Activated CD4-positive, alpha-beta T cell treated with anti-CD3 and anti-CD28 coated beads, Interleukin-2, amount 50 U/mL, for 48 hours (primary cell): ENCODE data around the gene CELA2A.
"Not testable (repeated sequence)": the region's sequence is repeated elsewhere in the genome, so short reads cannot be mapped to it uniquely, and the experiment has no call there.

ENCODE experiments used
- DNase-seq, 2 experiments: peaks; one replicate each; pipeline ENCODE4 v3.0.0-alpha.2; 2020

The CELA2A gene

DNA sequence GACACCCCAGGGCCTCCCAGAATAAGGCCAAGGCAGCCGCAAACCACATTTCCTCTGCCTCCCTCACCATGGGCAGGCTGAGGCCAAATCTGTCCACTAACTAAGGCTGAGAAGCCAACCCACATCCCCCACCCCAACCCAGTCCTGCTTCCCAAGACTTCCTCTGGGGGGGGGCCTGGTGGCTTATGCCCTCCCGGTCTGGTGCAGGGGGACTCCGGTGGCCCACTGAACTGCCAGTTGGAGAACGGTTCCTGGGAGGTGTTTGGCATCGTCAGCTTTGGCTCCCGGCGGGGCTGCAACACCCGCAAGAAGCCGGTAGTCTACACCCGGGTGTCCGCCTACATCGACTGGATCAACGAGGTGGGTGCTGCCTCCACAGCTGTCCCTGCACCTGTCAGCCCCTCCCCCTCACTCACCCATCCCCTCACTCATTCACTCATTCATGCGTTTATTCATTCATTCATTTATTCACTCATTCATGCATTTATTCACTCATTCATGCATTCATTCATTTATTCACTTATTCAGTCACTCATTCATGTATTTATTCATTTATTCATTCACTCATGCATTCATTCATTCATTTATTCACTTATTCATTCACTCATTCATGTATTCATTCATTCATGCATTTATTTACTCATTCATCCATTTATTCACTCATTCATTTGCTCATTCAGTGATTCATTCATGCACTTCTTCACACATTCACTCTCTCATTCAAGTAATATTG lies 11.0 kb upstream of the CELA2A start:
- DNase-seq: no peak

DNA sequence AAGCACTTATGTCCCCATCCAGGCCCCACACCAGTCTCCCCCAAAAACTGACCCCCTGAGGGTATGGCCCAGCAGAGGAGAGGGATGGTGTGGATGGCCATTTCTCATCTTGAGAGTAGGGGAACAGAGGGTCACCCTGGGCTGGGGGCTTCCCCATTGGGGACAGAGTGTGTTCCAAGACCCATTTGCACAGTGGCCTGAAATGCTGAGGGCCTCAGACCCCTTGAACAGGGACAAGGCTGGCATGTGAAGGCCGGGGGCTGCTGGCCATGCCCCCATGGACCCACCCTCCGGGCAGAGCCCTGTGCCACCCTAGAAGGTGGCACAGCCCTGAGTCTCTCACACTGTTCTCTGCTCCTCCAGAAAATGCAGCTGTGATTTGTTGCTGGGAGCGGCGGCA lies 10.3 kb upstream of the CELA2A start:
- no peak for DNase-seq

DNA sequence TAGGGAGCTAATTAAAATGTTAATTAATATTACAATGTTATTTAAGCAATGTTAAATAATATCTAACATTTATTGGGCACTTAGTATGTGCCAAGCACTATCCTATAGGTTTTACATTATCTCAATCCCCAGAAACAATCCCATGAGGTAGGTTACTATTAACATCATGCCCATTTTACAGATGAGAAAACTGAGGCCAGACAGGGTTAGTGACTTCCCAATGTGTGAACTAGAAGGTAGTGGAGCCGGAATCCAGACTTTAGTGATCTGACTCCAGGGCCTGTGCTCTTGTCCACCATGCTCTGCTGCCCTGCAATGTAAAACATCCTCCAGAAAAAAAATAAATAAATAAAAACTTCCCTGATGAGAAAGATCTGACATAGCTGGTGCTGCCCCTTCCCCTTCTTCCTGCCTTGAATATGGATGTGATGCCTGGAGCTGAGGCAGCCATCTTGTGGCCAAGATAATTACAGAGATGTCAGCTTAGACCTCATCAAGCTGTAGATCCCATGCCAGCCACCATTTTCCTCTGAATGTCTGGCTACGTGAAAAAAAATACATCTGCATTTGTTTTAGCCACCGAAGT lies 7.6 kb upstream of the CELA2A start:
- DNase-seq: no peak

DNA sequence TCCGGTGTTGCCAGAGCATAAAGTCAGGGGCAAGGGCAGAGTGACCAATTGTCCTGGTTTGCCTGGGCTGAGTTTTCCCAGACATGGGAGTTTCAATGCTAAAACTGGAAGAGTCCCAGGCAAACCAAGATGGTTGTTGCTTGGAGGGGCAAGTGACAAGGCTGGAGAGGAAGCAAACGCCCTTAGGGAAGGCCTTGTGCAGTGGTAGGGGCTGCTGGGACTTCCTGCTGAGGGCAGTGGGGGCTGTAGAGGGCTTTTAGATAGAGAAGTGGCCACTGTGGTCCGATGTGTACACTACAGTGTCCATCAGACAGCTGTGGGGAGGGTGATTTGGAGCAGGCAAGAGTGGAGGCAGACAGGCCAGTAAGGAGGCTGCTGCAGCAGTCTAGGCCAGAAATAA lies 7.0 kb upstream of the CELA2A start:
- no peak for DNase-seq

DNA sequence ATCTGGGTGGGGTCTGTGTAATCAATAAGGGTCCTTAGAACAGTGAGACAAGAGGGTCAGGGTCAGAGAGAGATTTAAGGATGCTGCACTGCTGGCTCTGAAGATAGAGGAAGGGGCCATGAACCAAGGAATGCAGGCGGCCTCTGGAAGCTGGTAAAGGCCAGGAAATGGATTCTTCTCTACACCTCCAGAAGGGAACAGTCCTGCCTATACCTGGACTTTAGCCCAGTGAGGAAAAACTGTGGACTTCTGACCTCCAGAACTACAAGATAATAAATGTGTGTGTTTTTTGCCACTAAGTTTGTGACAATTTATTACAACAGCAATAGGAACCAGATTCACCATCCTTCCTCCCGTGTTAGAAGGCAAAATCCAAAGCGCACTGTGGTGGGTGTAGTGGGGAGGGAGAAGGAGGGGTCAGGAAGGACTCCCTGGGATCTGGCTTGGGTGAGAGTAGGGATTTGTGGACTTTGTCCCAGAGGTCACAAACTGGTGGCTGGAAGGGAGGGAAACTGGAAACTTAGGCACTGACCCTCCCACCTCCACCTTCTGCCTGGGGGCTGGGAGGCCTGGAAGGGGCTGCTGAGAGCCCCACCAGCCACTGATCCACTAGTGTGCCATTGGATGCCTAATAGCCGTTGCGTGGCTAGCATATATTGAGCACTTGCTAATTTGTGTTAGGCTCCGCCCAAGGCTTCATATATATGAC lies 5.4 kb upstream of the CELA2A start:
- DNase-seq: no peak

DNA sequence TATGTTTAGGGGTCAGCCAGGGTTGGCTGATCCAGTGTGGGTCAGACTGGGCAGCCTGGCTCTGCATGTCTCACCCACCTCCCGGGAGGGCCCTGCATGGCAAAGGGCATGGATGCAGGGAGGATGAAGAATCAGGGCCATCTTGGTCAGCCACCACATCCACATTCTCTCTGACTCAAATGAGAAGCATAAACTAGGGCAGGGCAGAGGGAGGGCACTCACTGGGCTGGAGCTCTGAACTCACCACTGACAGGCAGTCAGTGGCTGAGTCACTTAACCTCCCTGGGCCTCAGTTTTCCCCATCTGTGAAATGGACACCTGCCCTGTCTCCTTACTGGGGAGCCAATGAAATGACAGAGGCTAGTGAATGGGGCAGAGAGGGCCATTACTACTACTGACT lies 4.3 kb upstream of the CELA2A start:
- DNase-seq: no peak

DNA sequence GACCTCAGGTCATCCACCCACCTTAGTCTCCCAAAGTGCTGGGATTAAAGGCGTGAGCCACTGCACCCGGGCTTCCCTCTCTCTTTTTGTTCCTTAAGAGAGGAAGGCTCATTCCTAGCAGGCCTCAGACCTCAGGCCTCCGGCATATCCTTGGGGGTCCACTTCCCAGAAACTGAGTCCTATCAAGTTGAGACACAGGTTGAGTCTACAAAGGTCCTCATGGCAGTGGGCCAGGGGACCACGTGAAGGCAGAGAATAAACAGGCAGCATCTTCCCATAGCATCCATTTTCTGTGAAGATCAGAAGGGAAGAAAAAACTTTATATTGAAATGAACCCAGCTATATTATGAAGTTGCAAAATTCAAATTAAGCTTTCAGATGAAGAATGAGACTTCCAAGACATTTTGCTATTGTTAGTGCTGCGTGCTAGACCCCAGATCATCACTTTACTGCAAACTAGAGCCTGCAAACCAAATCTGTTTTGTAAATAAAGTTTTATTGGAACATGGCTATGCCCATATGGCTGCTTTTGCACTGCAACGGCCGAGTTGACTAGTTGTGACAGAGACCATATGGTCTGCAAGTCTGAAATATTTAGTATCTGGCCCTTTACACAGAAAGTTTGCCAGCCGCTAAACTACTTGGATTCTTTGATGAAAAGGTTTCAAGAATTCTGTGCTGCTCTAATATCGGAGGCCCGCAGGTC lies 3.5 kb upstream of the CELA2A start:
- DNase-seq: no peak

DNA sequence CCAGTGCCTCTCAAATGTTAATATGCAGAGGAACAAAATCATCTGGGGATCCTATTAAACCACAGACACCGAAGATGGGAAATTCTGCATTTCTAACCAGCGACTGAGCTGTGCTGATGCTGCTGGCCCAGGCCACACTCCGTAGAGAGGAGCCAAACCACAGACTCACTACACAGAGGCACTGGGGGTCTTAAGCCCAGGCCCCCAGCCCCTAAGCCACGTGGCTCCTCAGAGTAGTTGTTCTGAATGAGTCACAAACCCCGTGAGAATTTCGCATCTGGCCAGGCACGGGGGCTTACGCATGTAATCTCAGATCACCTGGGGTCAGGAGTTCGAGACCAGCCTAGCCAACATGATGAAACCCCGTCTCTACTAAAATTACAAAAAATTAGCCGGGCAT lies 2.8 kb upstream of the CELA2A start:
- no peak for DNase-seq

DNA sequence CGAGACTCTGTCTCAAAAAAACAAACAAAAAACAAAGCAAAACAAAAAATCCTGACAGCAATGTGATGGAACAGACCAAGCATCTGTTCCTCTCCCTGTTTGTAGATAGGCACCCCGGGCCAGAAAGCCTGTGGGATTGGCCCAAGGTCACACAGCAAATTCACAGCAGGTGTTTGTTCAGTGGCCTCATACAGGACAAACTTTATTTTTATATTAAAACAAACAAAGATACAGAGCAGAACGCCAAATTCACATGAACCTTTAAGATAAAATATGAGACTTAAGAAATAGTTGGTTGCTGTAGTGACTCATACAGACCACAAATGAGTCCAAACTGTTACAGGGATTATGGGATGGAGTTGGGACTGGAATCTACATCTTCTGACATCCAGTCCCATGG lies 2.3 kb upstream of the CELA2A start:
- no peak for DNase-seq

DNA sequence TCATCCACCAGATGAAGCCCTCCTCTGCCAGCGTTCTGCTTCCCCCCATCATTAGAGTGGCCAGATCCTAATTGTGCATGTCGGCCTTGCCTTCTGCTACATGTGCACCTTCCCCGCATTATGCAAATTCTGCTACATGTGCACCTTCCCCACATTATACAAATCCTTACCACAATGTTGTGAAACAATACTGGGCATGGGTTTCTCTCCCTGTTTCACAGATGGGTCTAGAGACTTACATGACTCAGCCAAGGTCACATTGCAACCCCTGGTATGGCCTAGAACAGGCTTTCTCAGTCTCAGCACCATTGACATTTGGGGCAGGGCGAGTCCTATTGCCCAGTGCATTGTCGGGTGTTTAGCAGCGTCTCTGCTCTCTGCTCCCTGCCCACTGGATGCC lies 1.0 kb upstream of the CELA2A start:
- DNase-seq: no peak

DNA sequence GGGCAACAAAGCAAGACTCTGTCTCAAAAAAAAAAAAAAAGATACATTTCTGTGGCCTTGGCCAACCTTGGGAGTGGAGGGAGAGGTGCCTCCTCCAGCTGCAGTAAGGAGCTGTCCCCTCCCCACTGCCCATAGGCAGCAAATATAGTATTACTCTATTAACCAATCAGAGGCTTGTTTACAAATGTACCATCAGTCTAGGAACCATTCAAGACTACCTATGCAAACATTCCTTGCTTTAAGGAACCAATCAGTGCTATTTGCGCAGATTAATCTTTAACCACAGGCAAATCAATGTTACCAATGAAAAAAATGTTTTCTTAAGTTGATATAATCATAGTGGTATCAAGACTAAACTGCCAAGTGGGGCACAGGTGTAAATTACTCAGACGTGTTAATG lies 1.1 kb downstream of the CELA2A start:
- DNase-seq: no peak

DNA sequence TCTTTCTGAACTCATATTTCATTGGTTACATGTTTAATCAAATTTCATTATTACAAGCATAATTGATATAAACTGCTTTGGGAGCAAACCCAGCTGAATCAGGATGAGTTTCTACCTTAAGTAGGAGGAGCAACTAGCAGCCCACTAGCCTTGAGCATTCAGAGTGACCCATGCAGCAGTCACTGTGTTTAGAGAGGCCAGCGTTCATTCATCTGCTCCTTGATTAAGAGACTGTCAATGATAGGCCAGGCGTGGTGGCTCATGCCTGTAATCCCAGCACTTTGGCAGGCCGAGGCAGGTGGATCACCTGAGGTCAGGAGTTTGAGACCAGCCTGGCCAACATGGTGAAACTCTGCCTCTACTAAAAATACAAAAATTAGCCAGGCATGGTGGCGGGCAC lies 1.9 kb downstream of the CELA2A start:
- DNase-seq: not testable (repeated sequence)

DNA sequence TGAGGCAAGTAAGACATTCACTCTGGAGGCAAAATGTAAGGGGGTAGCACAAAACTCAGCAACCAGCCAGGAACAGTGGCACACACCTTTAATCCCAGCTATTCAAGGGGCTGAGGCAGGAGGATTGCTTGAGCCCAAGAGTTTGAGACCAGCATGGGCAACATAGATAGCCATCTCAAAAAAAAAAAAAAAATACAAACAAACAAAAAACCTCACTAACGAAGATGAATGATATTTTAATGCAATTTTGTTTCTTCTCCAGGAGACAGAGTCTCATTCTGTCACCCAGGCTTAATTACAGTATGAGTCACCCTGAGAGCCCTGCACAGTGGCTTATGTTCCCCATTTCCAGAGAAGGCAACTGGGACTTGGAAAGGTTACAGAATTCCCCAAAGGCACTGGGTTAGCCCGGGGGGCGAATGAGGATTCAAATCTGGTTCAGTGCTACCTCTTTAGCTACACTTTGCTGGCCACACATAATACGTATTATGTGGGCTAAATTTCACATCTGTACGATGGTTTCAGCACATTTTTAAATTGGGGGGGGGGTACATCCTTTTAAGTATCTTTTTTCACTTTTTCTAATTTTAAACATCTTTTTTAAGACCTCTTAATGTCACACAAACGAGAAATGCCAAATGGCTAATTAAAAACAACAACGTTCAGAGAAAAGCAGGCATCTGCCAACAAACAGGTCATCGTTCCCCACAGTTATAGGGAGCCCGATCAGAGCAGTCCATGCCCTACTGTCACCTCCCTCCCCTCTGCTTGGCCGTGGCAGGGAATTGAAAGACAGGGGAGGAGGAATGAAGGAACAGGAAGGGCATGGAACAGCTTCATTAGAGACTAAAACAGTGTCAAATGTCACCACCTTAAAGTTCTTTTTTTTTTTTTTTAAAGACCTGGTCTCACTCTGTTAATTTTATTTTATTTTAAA lies 3.5 kb downstream of the CELA2A start:
- no peak for DNase-seq

DNA sequence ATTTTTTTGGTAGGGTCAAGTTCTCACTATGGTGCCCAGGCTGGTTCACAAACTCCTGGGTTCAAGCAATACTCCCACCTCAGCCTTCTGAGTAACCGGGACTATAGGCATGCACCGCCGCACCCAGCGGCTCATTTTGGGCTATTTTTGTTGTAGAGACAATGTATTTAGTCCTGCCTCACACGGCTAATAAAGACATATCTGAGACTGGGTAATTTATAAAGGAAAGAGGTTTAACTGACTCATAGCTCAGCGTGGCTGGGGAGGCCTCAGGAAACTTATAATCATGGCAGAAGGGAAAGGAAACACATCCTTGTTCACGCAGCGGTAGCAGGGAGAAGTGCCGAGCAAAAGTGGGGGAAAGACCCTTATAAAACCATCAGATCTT lies 4.2 kb downstream of the CELA2A start:
- no peak for DNase-seq

DNA sequence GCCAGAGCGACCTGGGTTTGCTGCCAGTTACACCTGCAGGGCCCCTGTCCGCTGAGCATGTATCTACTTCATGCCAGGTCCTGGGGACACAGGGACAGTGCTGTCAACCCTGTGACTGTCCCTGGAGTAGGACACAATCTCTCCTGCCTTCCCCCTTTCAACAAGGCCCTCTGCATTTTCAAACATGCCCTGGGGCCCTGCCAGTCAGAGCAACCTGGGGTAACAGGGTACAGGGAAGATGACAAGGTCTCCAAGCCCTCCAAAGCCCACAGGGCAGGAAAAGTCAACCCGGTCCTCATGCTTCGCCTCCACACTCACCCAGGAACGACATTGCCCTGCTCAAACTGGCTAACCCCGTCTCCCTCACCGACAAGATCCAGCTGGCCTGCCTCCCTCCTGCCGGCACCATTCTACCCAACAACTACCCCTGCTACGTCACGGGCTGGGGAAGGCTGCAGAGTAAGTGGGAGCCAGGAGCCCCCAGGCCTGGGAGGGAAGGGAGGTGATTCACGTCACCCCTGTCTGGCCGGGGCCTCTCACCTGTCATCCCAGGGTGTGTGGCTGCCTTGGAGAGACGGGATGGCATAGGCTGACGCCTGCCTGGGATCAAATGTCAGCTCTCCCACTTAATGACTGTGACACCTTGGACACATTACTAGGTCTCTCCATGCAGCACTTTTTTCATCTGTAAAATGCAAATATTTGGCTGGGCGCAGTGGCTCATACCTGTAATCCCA lies 6.7 kb downstream of the CELA2A start:
- not testable (repeated sequence) for DNase-seq

DNA sequence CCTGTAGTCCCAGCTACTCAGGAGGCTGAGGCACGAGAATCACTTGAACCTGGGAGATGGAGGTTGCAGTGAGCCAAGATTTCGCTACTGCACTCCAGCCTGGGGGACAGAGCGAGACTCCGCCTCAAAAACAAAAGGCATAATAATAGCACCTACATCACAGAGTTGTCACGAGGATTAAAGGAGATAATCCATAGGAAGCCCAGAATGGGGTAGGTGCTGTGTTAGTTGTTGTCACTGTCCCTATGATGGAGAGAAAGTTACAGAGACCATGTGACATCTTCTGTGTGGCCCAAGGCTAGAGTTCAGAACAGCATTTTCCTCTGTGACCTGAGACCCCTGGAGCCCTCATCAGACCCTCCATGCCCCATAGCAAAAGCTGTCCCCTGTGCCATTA lies 7.4 kb downstream of the CELA2A start:
- DNase-seq: not testable (repeated sequence)

DNA sequence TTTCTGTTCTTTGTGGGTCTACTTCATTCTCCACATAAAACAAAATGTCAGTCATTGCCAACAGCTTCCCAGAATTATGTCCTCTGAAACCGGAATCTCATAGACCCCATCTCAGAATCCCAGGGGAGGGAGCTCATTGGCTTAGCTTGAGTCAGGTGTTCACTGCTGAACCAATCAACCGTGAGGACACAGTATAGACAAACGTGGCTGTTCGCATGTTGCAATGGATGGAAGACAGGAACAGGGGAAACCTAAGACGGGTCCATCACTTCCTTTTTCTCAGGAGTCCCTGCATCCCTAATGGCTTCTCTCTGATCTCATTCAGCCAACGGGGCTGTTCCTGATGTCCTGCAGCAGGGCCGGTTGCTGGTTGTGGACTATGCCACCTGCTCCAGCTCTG lies 9.1 kb downstream of the CELA2A start:
- no peak for DNase-seq

DNA sequence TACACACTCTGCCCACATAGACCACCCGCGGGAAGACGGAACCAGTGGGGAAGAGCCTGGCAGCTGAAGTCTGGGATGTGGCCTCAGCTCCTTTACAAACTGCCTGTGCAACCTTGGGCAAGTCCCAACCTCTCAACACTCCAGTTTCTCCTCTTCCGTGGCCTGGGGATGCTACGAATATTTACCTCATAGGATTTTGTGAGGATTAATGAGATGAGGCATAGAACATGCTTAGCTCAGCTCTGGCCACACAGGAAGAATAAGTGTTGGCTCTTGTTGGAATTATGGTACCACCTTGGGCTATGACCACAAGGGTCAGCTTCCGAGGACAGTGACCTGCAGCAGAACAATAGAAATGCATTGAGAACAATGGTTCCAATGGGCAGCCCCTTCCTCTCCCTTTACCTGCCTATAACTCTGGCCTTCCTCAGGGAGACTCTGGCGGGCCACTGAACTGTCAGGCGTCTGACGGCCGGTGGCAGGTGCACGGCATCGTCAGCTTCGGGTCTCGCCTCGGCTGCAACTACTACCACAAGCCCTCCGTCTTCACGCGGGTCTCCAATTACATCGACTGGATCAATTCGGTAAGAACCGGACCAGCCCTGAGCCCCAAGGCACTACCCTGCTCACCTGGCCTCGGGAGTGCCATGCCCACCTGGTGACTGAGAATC lies 10.6 kb downstream of the CELA2A start:
- DNase-seq: not testable (repeated sequence)

DNA sequence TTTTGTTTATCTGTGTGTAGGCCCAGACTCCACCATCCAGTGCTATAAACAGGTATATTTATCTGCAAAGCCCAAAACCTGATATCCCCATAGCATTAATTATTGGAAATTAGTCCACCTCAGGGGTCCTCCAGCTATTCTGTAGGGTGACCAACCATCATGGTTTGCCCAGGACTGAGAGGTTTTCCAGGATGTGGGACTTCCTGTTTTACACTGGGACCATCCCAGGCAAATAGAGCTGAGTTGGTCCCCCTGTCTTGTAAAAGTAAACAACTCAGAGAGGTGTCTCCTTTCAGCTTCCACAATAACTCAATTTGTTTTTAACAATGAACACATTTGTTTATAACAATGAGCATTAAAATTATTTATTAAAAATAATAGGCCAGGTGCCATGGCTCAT lies 11.6 kb downstream of the CELA2A start:
- DNase-seq: no peak

DNA sequence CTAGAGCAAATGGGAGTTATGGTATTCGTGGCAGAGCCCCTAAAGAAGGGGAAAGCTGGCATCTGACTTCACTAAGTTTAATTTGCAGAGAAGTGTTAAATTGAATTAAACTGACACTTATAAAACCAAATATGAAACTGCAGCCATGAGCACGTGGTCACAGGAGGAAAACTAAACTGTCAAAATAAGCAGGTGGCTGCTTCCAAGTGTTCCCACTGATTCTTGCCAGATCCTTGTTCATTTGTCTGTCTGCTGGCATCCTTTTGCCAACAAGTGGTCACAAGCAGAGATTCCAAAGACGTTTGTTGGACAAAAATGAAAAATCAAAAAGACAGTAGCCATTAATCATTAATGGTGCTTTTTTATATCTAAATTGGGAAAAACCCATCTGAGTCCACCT lies 12.8 kb downstream of the CELA2A start:
- no peak for DNase-seq

DNA sequence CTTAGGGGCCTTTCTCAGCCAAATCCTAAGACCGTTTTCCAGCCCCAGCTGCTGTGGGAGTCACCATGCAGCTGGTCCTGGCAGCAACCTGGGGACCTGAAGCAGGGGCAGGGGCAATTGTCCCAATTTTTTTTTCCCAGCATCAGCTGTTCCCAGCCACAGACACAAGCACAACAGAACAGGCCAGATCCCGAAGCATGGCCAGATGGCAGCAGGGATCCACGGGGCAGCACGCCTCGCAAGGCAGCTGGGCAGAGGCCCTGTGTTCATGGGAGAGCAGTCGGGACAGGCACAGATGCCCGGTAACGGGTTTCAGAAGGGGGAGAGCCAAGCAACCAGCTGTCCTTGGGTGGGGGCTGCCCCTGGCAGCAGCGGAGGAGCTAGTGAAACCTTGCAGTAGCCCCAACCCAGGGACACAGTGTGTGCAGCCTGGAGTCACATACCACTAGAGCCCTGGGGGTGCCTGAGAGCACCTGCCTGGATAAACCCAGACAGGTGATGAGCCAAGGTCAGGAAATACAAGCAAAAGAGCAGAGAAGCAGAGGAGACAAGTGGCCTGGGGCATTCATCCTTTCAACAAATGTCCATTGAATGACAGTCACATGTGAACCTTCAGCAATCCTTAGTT lies 13.4 kb downstream of the CELA2A start:
- DNase-seq: not testable (repeated sequence)
